T-helper 1 cell treated with Interleukin-12 subunit alpha and Interleukin-12 subunit beta and Interleukin-4 antibody, amounts not matched to agents 30 ng/mL and 1 ng/mL, for 36 hours (primary cell): ENCODE data around the gene SLC16A12. TPM values are rescaled to one million over a fixed set of nuclear protein-coding genes. Genes with fewer than 3 reads are reported as not detected.
"Not testable (repeated sequence)": the region's sequence is repeated elsewhere in the genome, so short reads cannot be mapped to it uniquely, and the experiment has no call there.

Experiments
- intact Hi-C: fragments of 100-400 bp; cut with micrococcal nuclease; formaldehyde crosslinking; loops from one replicate; pipeline ENCODE4 v1.15.1; 2024
- total RNA-seq: library from RNA; stranded (reverse); gene quantifications from 2 replicates; pipeline ENCODE4 v1.2.3, GENCODE V29; 2022

SLC16A12 gene
- total RNA-seq, 1 donor from 2014 or later = not detected

DNA sequence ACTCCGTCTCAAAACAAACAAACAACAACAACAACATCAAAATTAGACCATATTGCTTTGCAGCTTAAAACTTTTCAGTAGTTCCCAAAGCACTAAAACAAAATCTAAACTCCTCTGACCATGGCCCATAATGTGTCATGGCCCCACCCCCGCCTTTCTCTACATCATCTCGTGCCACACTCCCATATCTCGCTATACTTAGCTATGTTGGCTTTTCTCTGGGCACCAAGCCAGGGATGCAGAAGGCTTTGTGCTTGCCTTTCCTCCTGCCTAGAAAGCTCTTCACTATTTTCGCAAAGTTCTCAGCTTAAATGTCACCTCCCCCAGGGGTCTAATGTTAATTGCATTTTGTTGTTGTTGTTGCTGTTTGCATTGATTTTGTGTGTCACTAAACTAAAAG is 15.1 kb upstream of the SLC16A12 start:
- intact Hi-C loops = no loop called here

DNA sequence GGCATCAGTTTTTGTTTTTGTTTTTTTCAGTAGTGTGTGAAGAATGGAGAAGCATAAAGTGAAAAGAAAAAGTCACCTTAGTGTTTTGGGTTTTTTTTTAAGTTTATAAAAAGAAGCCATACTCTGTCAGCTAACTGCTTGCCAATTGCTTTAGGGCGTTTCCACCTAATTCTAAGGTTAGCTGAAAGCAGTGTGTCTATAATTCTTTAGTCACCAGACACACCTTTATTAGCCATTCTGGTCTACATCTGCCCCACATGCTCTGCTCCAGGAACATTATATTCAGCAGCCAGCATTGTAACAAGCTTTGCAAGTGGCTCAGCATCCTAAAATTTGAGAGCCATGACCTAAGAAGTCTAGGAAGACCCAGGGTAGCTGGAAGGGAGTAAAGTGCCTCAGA is 14.1 kb upstream of the SLC16A12 start:
- intact Hi-C loops = no loop called here

DNA sequence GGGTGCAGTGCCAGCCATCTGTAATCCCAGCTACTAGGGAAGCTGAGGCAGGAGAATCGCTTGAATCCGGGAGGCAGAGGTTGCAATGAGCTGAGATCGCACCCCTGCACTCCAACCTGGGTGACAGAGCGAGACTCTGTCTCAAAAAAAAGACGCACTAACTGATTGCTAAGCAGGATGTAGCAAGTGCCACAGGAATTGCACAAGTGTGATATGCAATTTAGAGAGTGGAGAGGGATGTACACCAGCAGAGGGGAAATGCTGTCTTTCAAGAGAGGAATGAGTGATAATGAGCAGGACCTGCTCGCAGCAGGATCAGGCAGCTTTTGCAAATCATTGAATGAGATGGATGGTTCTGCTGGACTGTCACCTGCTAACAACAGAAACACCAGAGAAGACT is 13.3 kb upstream of the SLC16A12 start:
- intact Hi-C loops = no loop called here

DNA sequence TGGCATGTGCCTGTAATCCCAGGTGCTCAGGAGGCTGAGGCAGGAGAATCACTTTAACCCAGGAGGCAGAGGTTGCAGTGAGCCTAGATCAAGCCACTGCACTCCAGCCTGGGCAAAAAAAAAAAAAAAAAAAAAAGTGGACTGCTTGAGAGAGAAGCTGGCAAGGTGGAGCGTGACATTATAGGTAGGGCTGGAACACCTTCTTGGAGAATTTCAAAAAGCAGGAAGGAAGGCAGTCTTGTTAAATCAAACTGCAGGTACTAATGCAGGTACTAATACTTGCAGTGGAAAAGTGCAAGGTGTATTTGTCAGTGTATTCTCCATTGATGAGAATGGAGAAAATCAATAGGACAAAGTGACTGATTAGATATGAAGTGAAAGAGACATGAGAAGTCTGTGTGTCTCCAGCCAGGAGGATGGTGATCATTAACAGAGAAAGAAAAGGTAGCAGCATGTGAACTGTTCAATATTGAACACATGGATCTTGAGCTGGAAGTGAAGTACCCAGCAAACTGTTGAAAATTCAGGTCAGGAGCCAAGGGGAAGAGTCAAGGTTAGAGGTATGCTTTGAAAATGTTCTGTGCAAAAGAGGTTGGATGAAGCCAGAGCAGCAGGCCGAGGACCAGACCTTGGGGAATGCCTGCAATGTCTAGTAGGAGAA is 12.6 kb upstream of the SLC16A12 start:
- intact Hi-C loops = no loop called here

DNA sequence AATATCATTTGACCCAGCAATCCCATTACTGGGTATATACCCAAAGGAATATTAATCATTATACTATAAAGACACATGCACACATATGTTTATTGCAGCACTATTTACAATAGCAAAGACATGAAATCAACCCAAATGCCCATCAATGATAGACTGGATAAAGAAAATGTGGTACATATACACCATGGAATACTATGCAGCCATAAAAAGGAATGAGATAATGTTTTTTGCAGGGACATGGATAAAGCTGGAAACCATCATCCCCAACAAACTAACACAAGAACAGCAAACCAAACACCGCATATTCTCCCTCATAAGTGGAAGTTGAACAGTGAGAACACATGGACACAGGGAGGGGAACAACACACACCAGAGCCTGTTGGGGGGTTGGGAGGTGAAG is 11.3 kb upstream of the SLC16A12 start:
- intact Hi-C loops = not testable (repeated sequence)

GRCh38 chr10:89543841-89544240 is 8.4 kb upstream of the SLC16A12 start:
- intact Hi-C loops = no loop called here

GRCh38 chr10:89540420-89540949 is 5.1 kb upstream of the SLC16A12 start:
- intact Hi-C loops = no loop called here

GRCh38 chr10:89537364-89537763 is 2.0 kb upstream of the SLC16A12 start:
- intact Hi-C loops = no loop called here

DNA sequence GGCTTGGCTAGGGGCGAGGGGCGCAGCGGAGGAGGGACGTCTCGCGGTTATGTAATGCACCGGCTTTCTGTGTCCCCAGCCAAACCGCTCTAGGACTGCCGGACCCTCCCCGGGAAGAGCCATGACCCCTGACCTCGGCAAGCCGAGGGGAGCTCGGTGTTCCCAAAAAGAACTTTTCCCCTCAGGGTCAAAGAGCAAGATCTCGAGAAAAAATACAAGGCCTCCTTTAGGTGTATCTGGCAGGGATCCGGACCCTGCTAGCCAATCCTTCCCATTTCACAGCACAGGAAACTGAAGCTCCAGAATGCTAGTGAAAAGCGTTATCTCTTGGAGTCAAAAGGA is 590 bp upstream of the SLC16A12 start:
- intact Hi-C loops = no loop called here

- intact Hi-C loops = no loop called here
Observed at GRCh38 chr10:89534826-89535166, 598 bp downstream of the SLC16A12 start.

- intact Hi-C loops = no loop called here
Observed at GRCh38 chr10:89532476-89532875, 2.9 kb downstream of the SLC16A12 start.

GRCh38 chr10:89531359-89531758 is 4.0 kb downstream of the SLC16A12 start:
- intact Hi-C loops = no loop called here

DNA sequence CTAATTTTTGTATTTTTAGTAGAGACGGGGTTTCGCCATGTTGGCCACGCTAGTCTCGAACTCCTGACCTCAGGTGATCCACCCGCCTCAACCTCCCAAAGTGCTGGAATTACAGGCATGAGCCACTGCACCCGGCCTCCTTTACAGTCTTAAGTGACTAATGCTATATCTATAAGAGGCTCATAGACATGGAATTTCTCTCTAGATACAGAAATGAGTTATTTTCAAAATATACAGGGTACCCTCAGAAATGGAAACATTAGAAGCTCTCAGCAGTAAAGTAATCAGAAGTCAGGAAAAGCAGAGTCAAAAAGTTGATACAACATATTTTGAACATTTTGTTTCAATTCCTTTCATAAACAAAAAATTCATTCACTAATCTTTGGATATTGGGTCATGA is 5.7 kb downstream of the SLC16A12 start:
- intact Hi-C loops = not testable (repeated sequence)

DNA sequence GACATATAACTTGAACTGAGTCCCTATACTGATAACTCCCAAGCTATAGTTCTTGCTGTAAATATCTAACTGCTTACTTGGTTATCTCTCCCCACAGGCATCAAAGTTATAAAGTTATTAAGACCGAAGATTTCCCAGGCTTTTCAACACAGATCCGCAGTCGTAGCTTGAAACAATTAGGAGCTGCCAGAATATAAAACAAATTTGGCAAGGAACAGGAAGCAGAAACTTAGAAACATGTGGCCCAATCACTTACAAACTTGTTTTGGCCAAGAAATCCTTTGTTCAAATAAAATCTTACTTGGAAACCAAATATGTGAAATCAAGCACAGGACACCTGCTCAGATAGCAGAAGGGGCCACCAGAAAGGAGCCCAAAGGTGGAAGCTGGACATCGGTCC is 9.0 kb downstream of the SLC16A12 start:
- intact Hi-C loops = no loop called here

- intact Hi-C loops = no loop called here
Observed at GRCh38 chr10:89525556-89525955, 9.8 kb downstream of the SLC16A12 start.

- intact Hi-C loops = no loop called here
Observed at GRCh38 chr10:89524279-89524678, 11.1 kb downstream of the SLC16A12 start.

DNA sequence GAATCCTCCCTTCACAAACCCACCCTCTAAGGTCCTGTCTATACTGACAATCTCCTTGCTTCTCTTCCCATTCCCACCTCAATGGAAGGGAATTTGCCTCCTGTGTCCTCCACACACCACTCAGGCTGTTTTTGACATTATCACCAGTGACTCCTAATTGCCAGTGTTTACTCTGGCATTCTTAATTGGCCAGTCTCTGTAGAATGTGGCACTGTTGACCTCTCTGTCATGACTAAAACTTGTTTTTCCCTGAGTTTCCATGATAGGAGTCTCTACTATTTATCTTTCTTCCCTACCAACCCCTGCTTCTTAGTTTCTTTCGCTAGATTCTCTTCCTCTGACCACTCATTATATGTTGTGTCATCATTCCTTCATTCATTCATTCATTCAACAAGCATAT is 12.1 kb downstream of the SLC16A12 start:
- intact Hi-C loops = no loop called here

- intact Hi-C loops = no loop called here
Observed at GRCh38 chr10:89522463-89522862, 12.9 kb downstream of the SLC16A12 start.

DNA sequence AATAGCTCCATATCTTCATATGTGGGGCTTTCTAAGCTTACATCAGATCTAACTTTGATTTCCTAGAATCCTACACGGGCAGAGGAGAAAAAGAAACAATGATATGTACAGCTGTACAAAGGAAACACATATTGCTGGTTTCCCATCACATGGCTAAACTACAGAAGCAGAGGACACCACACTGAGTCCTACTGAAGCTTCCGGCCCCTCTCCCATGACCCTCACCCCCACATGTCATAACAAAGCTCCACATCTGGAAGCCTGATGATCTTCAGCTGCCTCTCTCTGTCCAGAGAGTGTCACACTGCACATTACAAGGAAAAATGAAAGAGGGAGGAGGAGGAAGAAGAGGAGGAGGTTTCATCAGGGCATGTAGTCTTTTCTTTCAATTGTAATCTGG is 14.0 kb downstream of the SLC16A12 start:
- intact Hi-C loops = no loop called here

- intact Hi-C loops = no loop called here
Observed at GRCh38 chr10:89520706-89521105, 14.7 kb downstream of the SLC16A12 start.

GRCh38 chr10:89518876-89519842 is 16.2 kb downstream of the SLC16A12 start:
- intact Hi-C loops = no loop called here

DNA sequence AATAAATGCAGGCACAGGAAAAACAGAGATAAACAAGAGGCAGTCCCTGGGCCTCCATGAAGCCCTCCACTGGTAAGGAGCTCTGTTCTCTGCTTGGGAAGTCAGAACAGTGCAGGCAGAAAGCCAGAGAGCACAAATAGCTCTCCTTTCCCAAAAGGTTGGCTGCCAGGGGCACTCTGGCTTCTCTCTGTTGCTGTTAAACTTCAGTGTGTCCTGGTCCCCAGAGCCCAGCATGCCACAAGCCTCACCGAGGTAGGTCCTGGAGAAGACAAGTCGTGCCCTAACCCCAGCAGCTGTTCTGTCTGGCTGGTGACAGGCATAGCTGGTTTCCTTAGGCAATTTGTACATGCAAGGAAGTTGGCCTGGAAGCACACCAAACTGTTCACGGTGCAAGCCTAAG is 17.3 kb downstream of the SLC16A12 start:
- intact Hi-C loops = no loop called here
